H1 (cell line): ENCODE data around the gene CBL. TPM values are rescaled to one million over a fixed set of nuclear protein-coding genes. Genes with fewer than 3 reads are reported as not detected.

Source experiments
- CTCF ChIA-PET: fragments of 300-600 bp; sonication (Branson Sonifier 250); formaldehyde crosslinking; loops from one replicate; lab custom pipeline; 2021; ENCODE audit not compliant: partially characterized antibody; lab: Charles Lee
- POLR2A ChIA-PET: fragments of 300-600 bp; sonication (Branson Sonifier 250); formaldehyde crosslinking; loops from one replicate; lab custom pipeline; 2021; ENCODE audit warnings: inconsistent platforms; ENCODE audit not compliant: partially characterized antibody; lab: Charles Lee
- DNase-seq, 2 experiments: peaks; one replicate each; pipeline versions ENCODE4 v3.0.0 to v3.0.0-alpha.2; 2010 to 2022; ENCODE audit warnings: low spot score in 2 of 2, low read depth in 1 of 2, mixed read lengths in 1 of 2
- FAIRE-seq: peaks from 2 replicates; lab custom pipeline; 2011; peaks lifted over from hg19 to GRCh38; lab: Jason Lieb, UNC
- H2AFZ ChIP-seq: 2 replicates; pipeline ENCODE4 v1.8.1; 2012; ENCODE audit warnings: low read length, inconsistent platforms
- H2AK5ac ChIP-seq: 2 replicates; pipeline ENCODE4 v1.6.1; 2013; ENCODE audit warnings: low read depth, low read length
- H2BK120ac ChIP-seq: replicated peaks from 2 replicates; pipeline ENCODE3; 2013; ENCODE audit warnings: low read depth, low read length, inconsistent platforms
- H2BK12ac ChIP-seq: 2 replicates; pipeline ENCODE4 v1.6.1; 2013; ENCODE audit warnings: low read depth, low read length
- H2BK15ac ChIP-seq: 2 replicates; pipeline ENCODE4 v1.6.1; 2013; ENCODE audit warnings: low read length
- H2BK20ac ChIP-seq: 2 replicates; pipeline ENCODE4 v1.6.1; 2013; ENCODE audit warnings: low read length
- H2BK5ac ChIP-seq: 2 replicates; pipeline ENCODE4 v1.6.1; 2013; ENCODE audit warnings: low read depth, low read length
- H3K14ac ChIP-seq: 2 replicates; pipeline ENCODE4 v1.6.1; 2013; ENCODE audit warnings: inconsistent platforms; ENCODE audit not compliant: insufficient read length
- H3K18ac ChIP-seq: 2 replicates; pipeline ENCODE4 v1.6.1; 2013; ENCODE audit warnings: low read length; ENCODE audit errors: extremely low read depth
- H3K23ac ChIP-seq: 2 replicates; pipeline ENCODE4 v1.6.1; 2013; ENCODE audit warnings: inconsistent platforms; ENCODE audit not compliant: insufficient read length
- H3K23me2 ChIP-seq: 2 replicates; pipeline ENCODE4 v1.6.1; 2013; ENCODE audit warnings: low read depth, low read length
- H3K27ac ChIP-seq: 2 replicates; pipeline ENCODE4 v1.6.1; 2011; ENCODE audit warnings: low read depth, low read length, inconsistent platforms
- H3K27me3 ChIP-seq, 4 experiments: replicated peaks in 1 of 4; 1 replicate in 1 of 4; 2 replicates in 3 of 4; pipeline versions ENCODE4 v1.6.1 to v1.8.1; 2011 to 2013; ENCODE audit warnings: low read length in 3 of 4, mild to moderate bottlenecking in 3 of 4, inconsistent platforms in 2 of 4, mixed read lengths in 2 of 4, moderate library complexity in 1 of 4; ENCODE audit not compliant: control insufficient read depth in 3 of 4, insufficient read depth in 3 of 4; ENCODE audit errors: extremely low read depth in 1 of 4
- H3K36me3 ChIP-seq, 4 experiments: 2 replicates each; pipeline versions ENCODE4 v1.6.1 to v1.8.1; 2011 to 2013; ENCODE audit warnings: mild to moderate bottlenecking in 4 of 4, low read length in 3 of 4, moderate library complexity in 2 of 4, control low read depth in 1 of 4, inconsistent platforms in 1 of 4; ENCODE audit not compliant: insufficient read depth in 4 of 4, control insufficient read depth in 2 of 4
- H3K4ac ChIP-seq: replicated peaks from 2 replicates; pipeline ENCODE3; 2013; ENCODE audit warnings: low read length, low read depth, mixed read lengths, inconsistent platforms; ENCODE audit not compliant: insufficient read length
- H3K4me1 ChIP-seq, 4 experiments: replicated peaks in 1 of 4; 1 replicate in 1 of 4; 2 replicates in 3 of 4; pipeline versions ENCODE4 v1.6.1 to v1.8.1; 2011 to 2013; ENCODE audit warnings: low read length in 3 of 4, inconsistent platforms in 2 of 4, mixed read lengths in 1 of 4; ENCODE audit not compliant: insufficient read depth in 4 of 4, control insufficient read depth in 3 of 4
- H3K4me2 ChIP-seq, 2 experiments: 2 replicates each; pipeline versions ENCODE4 v1.6.1 to v1.8.1; 2011 to 2013; ENCODE audit warnings: low read depth in 2 of 2, low read length in 2 of 2, control low read depth in 1 of 2, inconsistent platforms in 1 of 2, mild to moderate bottlenecking in 1 of 2; ENCODE audit not compliant: insufficient read depth in 1 of 2
- H3K4me3 ChIP-seq, 4 experiments: fragments of 200-600, 300-600 bp in 1 of 4; sonication (generic), shearing (Covaris generic), sonication (Bioruptor Twin) in 1 of 4; 2 replicates each; pipeline versions ENCODE4 v1.5.1 to v1.8.1; 2011 to 2016; ENCODE audit warnings: low read length in 4 of 4, low read depth in 3 of 4, control low read depth in 2 of 4, inconsistent platforms in 2 of 4, mild to moderate bottlenecking in 2 of 4, mixed read lengths in 1 of 4, moderate library complexity in 1 of 4; ENCODE audit not compliant: insufficient read depth in 2 of 4; ENCODE audit errors: extremely low read depth in 1 of 4
- H3K56ac ChIP-seq: replicated peaks from 2 replicates; pipeline ENCODE3; 2013; ENCODE audit warnings: low read depth, mild to moderate bottlenecking, mixed read lengths, low read length, inconsistent platforms; ENCODE audit not compliant: insufficient read length
- H3K79me1 ChIP-seq: 2 replicates; pipeline ENCODE4 v1.6.1; 2013; ENCODE audit warnings: low read depth, low read length, control low read depth
- H3K79me2 ChIP-seq, 2 experiments: 2 replicates each; pipeline versions ENCODE4 v1.6.1 to v1.8.1; 2012 to 2013; ENCODE audit warnings: low read length in 2 of 2, mild to moderate bottlenecking in 2 of 2, inconsistent platforms in 1 of 2; ENCODE audit not compliant: insufficient read depth in 2 of 2, control insufficient read depth in 1 of 2
- H3K9ac ChIP-seq, 4 experiments: replicated peaks in 1 of 4; 1 replicate in 1 of 4; 2 replicates in 3 of 4; pipeline versions ENCODE4 v1.6.1 to v1.8.1; 2011 to 2013; ENCODE audit warnings: low read depth in 3 of 4, low read length in 3 of 4, control low read depth in 2 of 4, mild to moderate bottlenecking in 2 of 4, moderate library complexity in 2 of 4, inconsistent platforms in 1 of 4; ENCODE audit errors: extremely low read depth in 1 of 4
- H3K9me3 ChIP-seq, 2 experiments: 2 replicates each; pipeline versions ENCODE4 v1.6.1 to v1.8.1; 2012 to 2013; ENCODE audit warnings: mild to moderate bottlenecking in 2 of 2, moderate library complexity in 2 of 2, control low read depth in 1 of 2, inconsistent platforms in 1 of 2, low read depth in 1 of 2, low read length in 1 of 2, mixed read lengths in 1 of 2; ENCODE audit not compliant: insufficient read depth in 2 of 2
- H4K20me1 ChIP-seq, 2 experiments: replicated peaks in 1 of 2; 2 replicates each; pipeline versions ENCODE3 to v1.8.1; 2011 to 2013; ENCODE audit warnings: inconsistent platforms in 2 of 2, low read length in 2 of 2, mild to moderate bottlenecking in 1 of 2; ENCODE audit not compliant: insufficient read depth in 2 of 2, control insufficient read depth in 1 of 2
- H4K5ac ChIP-seq: 2 replicates; pipeline ENCODE4 v1.6.1; 2013; ENCODE audit warnings: low read length, low read depth, mixed read lengths, inconsistent platforms; ENCODE audit not compliant: insufficient read length
- H4K8ac ChIP-seq: 2 replicates; pipeline ENCODE4 v1.8.0; 2013; ENCODE audit warnings: mild to moderate bottlenecking, moderate library complexity, low read length, inconsistent platforms; ENCODE audit not compliant: insufficient read depth; ENCODE audit errors: extremely low read depth
- H4K91ac ChIP-seq: replicated peaks from 2 replicates; pipeline ENCODE3; 2013; ENCODE audit warnings: low read length, mixed read lengths, inconsistent platforms; ENCODE audit not compliant: insufficient read length
- CTCF ChIP-seq, 3 experiments: IDR thresholded peaks; 1 replicate in 2 of 3; 2 replicates in 1 of 3; pipeline versions ENCODE4 v1.5.1 to v1.6.1; 2011; ENCODE audit warnings: low read length in 3 of 3, mild to moderate bottlenecking in 3 of 3, inconsistent platforms in 2 of 3, low read depth in 1 of 3, moderate library complexity in 1 of 3; ENCODE audit not compliant: insufficient read depth in 1 of 3; ENCODE audit errors: control extremely low read depth in 1 of 3
- EP300 ChIP-seq, 2 experiments: IDR thresholded peaks; 1 replicate in 1 of 2; 2 replicates in 1 of 2; pipeline ENCODE4 v1.6.1; 2011 to 2012; ENCODE audit warnings: low read depth in 2 of 2, low read length in 2 of 2, mild to moderate bottlenecking in 2 of 2, borderline replicate concordance in 1 of 2, inconsistent platforms in 1 of 2, moderate library complexity in 1 of 2
- GABPA ChIP-seq: IDR thresholded peaks from 2 replicates; pipeline ENCODE4 v1.6.1; 2011; ENCODE audit warnings: mild to moderate bottlenecking, low read length, moderate library complexity, borderline replicate concordance; ENCODE audit not compliant: insufficient read depth
- SAP30 ChIP-seq: fragments of 300-600 bp; sonication (generic); IDR thresholded peaks from 2 replicates; pipeline ENCODE4 v1.7.1; 2012; ENCODE audit warnings: low read length, moderate library complexity, mild to moderate bottlenecking, inconsistent platforms; ENCODE audit not compliant: insufficient read depth, insufficient replicate concordance
- SIX5 ChIP-seq: IDR thresholded peaks from 2 replicates; pipeline ENCODE4 v1.6.1; 2011; ENCODE audit warnings: mild to moderate bottlenecking, low read depth, low read length
- SP4 ChIP-seq: IDR thresholded peaks from 2 replicates; pipeline ENCODE4 v1.6.1; 2012; ENCODE audit warnings: low read length, inconsistent platforms
- TBP ChIP-seq: IDR thresholded peaks from 2 replicates; pipeline ENCODE4 v1.6.1; 2011; ENCODE audit warnings: low read depth, low read length, improper control_type of control experiment
- WGBS, 2 experiments: shearing (Covaris generic) in 1 of 2; methylation state at CpG; one replicate each; pipeline versions ENCODE4 v1.1.6 to v1.1.7; 2013 to 2015; ENCODE audit warnings: low lambda C conversion rate in 2 of 2, mixed read lengths in 2 of 2, inconsistent platforms in 1 of 2, low coverage in 1 of 2, missing lambda C conversion rate in 1 of 2; ENCODE audit not compliant: insufficient replicate concordance in 2 of 2, insufficient coverage in 1 of 2, insufficient read length in 1 of 2; ENCODE audit errors: extremely low coverage in 1 of 2, missing lambda C conversion rate in 1 of 2; 5-methylcytosine and 5-hydroxymethylcytosine counted together
- polyA plus RNA-seq, 7 experiments: library from polyadenylated mRNA; depleted of rRNA in 3 of 7; stranded (reverse) in 5 of 7; unstranded in 2 of 7; fragments of >200 nt in 5 of 7; fragments of 200-250 nt in 2 of 7; gene quantifications; 1 replicate in 5 of 7; 2 replicates in 1 of 7; 4 replicates in 1 of 7; pipeline versions ENCODE4 v1.2.1 to v1.2.3, GENCODE V29; 2011 to 2013; ENCODE audit warnings: missing spikeins in 2 of 7, mixed read lengths in 2 of 7
- total RNA-seq: library from RNA; stranded (reverse); fragmentation: NEBNext Ultra II Directional; extraction: Animal tissue kit (Norgen Biotek cat#: 25700); gene quantifications from 2 replicates; pipeline ENCODE4 v1.2.1, GENCODE V29; 2021

CBL gene
- total and polyA plus RNA-seq, 2 of the 8 experiments (the other 6 are each of a cell fraction or from before 2014, with no cell fraction given) = 23.1 to 57.8 TPM

- H3K27ac ChIP-seq = no peak overlapping the region
- H2BK15ac ChIP-seq = 0 out of 2 replicates have a peak overlapping the region, but pooled peaks have one; percentile 40
- no peak overlapping the region; a peak in 1 of 7 replicates for H3K9ac ChIP-seq
- H3K23me2 ChIP-seq = peaks cover 27% of the 10 kb centered on the region
- H3K27me3 ChIP-seq = peaks cover 5 to 46% (median 36%) of the 10 kb centered on the region in 4 experiments
- FAIRE-seq = no peak
- ChIA-PET POLR2A (interaction anchor here (0.9 to 5.4 kb wide), 13 partner anchors 8 to 230 kb away, joined by 3 to 44 read pairs (median 5); partner anchors contain the start of genes ABCG4, C1QTNF5, HMBS and RNF26), CTCF (interaction anchor here (0.6 to 16.8 kb wide), 13 partner anchors 8 to 467 kb away, joined by 3 to 415 read pairs (median 4); partner anchors contain the start of genes C1QTNF5, MFRP and RNF26)
- no peaks in the 10 kb centered on the region for H3K79me2 ChIP-seq
- no peaks in the 10 kb centered on the region for H3K9me3 ChIP-seq
- H3K56ac ChIP-seq = no peak overlapping the region
- H3K4me2 ChIP-seq = peak overlapping the region; percentile 97
- peak overlapping the region; percentile 55 to 77 (median 66) for H3K4me3 ChIP-seq
- H4K20me1 ChIP-seq = peaks cover 2 to 3% of the 10 kb centered on the region in 2 experiments
- no peak overlapping the region for H3K14ac ChIP-seq
- peaks cover 0 to 5% (median 2%) of the 10 kb centered on the region in 4 experiments; a peak in 4 of 8 replicates for H3K36me3 ChIP-seq
- peak overlapping the region; percentile 47 for H4K91ac ChIP-seq
- peaks cover 11 to 50% (median 43%) of the 10 kb centered on the region in 4 experiments for H3K4me1 ChIP-seq
- H4K5ac ChIP-seq = no peak overlapping the region
- H3K79me1 ChIP-seq = no peaks in the 10 kb centered on the region
- H2AK5ac ChIP-seq = peak overlapping the region; percentile 97; the same call in 1 of the 2 replicates
- H2BK5ac ChIP-seq = peak overlapping the region; percentile 71; the same call in 1 of the 2 replicates
- peak in 1 of 2 experiments; percentile 74 for DNase-seq
- peak overlapping the region; percentile 39; the same call in 1 of the 2 replicates for H4K8ac ChIP-seq
- WGBS, 2 experiments = 6% methylated on average over 25 of the region's 29 CpGs; no CpG with 5 or more reads in 1 of the 2 experiments
- no peak overlapping the region for H2BK20ac ChIP-seq
- H3K4ac ChIP-seq = no peak overlapping the region
- no peak overlapping the region for H2BK120ac ChIP-seq
- H2BK12ac ChIP-seq = no peak overlapping the region; the same call in 1 of the 2 replicates
- H3K18ac ChIP-seq = peak overlapping the region; percentile 78
- H2AFZ ChIP-seq = peak overlapping the region; percentile 36; the same call in 1 of the 2 replicates
- H3K23ac ChIP-seq = no peak overlapping the region
- TF ChIP-seq SP4 (no peak), TBP (no peak), EP300 (IDR thresholded peaks at IDR 0.05; ENCODE audit: borderline replicate concordance in 1 of 2, low read depth in 2 of 2, low read length in 2 of 2) (no peak), GABPA (no peak), CTCF (IDR thresholded peaks at IDR 0.05; ENCODE audit: control extremely low read depth in 1 of 3, insufficient read depth in 1 of 3, low read depth in 1 of 3, low read length in 3 of 3) (peak in 1 of 3 experiments; percentile 32; a peak in 1 of 4 replicates), SIX5 (no peak), SAP30 (no peak)
These were observed 109.2 kb downstream of the CBL start for GRCh38 chr11:119315131-119316015.
